ENCODE results near the gene MED14.

MED14 gene

DNA sequence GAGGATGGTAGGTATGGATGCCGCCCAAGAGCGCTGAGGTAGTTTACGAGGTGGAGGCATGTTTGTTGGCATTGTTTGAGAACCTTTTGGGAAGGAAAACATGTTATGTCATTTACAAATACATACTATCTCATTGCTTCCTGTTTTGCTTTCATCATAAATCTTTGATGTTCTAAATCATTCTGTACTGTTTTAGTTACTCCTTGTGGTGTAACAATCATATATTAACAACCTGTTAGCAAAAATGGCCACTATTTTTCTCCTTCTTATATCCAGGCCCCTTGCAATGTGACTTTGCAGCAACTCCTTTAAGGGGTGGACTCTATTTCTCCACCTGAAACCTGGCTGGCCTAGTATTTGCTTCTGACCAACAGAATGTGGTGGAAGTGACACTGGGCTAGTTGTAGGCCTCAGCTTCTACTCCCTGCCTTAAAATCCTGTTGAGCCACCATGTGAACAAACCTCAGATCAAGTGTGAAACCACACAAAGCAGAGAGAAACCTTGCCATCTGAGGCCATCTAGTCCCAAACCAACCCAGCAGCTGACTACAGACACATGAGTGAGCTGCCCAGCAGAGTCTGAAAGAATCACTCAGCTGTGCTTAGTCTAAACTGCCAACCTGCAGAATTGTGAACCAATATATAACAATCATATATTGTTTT, 72.1 kb downstream of the MED14 start:
- no peak for DNase-seq

DNA sequence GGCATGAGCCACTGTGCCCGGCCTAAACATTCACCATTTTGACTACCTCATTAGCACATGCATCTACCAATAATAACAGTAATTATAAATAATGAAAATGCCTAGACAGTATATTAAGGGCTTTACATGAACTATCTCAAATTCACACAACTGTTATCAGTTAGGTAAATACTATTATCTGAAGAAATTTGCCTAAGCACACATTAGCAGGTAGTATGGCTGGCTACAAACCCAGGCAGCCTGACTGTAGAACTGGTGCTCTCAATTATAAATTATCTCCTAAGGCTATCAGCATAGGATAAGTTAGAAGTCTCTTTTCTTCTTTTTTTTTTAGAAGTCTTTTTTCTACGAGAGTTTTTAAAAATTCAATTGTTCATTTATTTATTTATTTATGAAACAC, 73.9 kb downstream of the MED14 start:
- DNase-seq, result no peak

DNA sequence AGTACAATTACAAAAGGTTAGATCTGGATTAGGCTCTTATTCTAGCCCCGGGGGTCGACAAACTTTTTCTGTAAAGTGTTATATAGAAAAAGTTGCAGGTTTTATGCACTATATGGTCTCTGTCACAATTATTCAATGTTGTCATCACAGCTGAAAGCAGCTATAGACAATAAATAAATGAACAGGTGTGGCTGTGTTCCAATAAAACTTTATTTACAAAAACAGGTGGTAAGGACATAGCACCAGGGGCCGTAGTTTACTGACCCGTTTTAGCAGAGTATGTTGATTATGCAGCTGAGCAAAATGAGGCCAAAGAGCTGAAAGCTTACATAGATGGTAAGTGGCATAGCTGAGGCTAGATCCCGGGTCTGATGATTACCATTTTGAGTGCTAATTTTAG, 75.0 kb downstream of the MED14 start:
- DNase-seq, result no peak

DNA sequence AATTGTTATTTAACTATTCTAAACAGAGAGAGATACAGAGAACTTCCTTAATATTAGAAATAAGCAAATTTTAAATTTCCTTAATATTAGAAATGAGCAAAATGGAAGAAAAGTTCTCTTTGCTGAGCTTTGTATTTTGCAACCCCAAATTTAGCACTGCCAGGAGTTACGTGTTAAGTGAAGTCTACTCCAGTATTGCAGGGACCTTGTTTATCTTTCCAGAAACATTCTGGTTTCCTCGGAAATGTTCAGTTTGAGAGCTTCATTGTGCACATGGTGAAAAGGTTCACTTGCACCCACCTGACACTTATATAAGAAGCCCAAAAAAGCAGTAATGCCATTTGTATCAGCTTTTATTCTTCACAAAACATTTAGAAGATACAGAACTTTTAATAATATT, 81.8 kb downstream of the MED14 start:
- DNase-seq, result no peak

DNA sequence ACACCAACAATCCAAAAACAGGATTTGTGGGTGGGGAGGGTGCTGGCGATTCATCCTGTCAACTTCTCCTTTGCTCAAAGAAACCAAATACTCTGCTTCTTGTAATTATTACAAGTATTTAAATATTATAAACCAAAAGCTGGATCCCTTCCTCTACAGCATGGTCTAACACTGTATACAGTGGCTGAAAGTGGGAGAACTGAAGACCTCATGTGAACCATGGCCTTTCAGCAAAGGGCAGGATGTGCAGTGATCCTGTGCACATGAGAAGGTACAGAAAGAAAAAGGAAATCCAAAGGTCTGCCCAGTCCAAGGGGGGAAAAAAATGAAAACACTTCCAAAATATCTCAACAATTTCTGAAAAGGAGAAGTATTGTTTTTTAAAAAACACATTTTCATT, 82.7 kb downstream of the MED14 start:
- DNase-seq, result no peak

DNA sequence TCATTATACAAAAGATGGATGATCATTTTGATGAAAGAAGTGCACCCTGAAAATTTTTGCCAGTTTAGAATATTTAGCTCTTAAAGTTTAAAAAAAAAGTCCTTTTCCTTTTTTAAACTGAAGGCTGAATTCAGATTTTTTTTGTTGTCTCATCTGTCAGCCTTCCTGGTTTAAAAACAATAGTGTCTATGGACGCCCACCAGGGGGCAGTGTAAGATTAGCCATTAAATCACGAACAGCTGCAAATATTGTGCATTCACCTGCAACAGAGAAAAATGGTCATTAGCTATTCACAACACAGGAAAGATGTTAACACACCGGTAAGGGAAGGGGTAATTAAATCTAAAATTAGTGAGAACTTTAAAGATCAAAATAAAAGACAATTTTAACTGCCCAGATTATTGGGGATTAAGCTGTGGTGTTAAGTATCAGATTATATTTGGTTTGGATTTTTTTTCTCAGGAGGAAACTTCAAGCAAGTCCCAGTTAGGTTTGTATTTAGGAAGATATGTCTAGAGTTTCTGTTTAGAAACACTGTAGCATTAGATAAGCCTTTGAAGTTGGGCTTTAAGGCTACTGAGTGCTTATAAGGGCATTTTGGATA, 83.6 kb downstream of the MED14 start:
- DNase-seq, result no peak

DNA sequence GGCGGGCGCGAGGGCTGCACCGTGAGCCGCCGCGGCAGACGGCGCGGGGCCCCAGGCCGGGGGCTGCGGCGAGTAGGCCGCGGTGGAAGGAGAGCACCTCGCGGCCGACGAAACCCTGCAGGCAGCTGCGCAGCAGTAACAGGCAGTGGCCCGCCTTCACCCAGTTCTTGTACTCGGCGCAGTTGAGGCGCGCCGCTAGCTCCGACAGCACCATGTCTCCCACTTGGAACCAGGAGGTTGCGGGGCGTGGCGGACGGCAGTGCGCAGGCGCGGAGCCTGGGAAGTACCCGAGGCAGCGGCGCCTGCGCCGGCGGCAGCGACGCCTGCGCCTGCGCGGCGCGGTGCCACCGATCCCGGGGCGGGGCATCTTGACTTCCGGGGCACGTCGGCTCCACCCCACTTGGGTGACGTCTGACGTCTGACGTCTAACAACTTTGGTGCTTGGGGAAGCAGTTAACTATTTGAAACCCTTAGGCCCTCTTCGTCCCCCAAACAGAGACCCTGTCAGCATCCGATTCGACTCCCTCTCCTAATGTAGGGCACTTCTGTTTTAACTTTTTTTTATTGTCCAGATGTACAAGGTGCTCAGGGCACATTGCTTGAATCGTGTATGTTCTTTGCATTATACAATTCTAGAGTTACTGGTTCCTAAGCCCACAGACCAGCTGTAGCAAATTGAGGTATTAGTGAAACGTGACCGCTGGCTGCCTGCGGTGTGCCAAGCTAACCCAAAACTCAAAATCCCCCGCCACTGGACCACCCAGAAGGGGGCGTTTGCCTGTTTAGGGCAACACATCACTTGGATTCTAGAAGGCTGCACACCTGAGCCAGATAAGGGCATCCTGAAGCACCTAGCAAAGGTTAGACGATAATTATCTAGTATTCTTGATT, 87.8 kb downstream of the MED14 start, which contains the start of gene CXorf38:
Gene CXorf38, minus strand, starts transcription at position 255 of the 891 bp plus-strand sequence. Its CDS starts 41 bp downstream, at position 214.
- DNase-seq, result peak; percentile 20

DNA sequence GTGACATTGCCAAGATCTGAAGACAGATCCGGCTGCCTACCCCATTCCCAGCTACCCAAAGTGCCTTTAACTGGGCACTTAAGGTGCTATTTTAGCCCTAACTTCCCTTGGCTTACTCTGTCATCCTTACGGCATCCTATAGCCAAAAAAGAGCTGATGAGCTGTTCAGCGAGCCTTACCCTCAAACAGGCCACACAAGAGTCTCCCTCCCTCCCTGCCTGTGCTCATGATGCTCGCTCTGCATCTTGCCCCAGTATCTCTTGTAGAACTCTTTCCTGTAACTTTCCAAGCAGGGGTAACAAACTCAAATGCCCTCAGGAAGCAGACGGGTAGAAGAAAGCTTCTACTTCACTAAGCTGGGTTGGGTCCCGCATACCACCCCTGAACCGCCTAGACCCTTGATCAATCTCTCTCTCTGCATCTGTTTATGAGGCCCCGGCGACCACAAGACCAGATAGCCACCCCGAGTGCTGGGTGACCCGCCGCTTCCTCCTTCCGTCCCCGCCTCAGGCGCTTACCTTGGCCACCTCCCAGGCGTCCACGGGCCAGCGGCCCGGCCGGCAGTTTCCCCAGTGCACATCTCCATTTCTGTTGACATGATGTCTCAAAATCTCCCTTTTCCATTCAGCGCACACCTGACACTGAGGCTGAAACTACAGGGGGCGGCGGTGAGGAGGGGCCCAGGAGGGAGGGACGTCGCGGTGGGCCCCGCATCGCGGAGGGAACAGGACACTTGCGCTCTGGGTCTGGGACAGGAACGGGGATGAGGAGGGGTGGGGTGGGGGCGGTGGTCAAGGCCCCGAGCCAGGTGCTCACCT, 88.6 kb downstream of the MED14 start:
- DNase-seq, result no peak

DNA sequence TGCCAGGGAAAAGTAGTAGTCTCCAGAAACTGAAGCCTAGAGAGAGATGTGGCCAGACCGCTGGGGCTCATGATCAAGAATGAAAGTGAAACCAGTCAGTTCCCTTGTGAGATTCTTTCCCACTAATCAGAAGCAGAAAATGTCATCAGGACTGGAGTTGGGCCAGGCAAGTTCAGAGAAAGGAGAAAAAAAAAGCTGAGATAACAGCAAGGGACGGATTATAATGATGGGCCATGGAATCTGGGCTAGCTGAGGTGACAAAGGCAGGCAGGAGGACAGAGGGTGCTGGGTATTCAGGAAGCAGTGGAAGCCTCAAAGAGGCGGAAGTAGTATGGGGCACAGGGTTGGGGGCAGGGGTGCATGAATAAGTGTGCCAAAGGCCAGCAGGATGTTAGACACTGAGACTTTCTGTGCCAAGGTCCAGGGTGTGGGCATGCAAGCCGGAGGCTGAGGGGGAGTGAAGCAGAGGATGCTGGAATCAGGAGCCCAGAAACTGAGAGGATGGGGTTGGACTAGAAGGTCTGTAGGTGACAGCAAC, 90.5 kb downstream of the MED14 start:
- DNase-seq, result no peak

DNA sequence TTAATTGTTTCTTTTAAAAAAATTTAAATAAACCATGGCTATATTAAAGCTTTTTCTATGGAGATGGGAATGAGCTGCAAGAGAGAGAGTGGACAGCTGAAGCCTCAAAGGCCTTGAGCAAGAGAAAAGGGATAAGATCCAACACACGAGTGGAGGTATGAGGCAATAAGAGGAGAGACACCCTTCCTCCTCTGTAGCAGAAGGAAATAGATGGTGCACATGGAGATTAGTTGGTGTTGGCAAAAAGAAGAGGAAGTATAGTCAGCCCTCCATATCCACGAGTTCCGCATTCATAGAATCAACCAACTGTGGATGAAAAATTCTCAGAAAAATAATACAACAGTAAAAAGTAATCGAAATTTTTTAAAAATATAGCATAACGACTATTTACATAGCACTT, 91.2 kb downstream of the MED14 start:
- DNase-seq, result no peak

DNA sequence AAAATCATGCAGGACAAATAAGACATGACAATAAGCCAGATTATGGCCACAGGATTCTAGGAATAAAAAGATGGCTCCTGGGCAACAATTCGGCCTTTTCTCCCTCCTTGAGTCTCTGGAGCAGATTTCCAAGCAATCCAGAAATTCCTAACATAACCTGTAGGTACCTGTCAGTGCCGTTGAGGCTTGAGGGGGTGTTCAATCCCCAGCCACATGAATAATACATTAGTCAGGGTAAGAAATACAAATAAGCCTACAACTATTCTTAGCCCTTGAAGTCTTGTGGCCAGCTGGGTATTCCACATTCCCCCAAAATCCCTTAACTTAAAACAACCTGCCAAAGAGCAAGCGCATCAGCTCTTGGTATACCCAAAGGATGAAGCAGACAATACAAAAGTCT, 97.7 kb downstream of the MED14 start:
- no peak for DNase-seq

DNA sequence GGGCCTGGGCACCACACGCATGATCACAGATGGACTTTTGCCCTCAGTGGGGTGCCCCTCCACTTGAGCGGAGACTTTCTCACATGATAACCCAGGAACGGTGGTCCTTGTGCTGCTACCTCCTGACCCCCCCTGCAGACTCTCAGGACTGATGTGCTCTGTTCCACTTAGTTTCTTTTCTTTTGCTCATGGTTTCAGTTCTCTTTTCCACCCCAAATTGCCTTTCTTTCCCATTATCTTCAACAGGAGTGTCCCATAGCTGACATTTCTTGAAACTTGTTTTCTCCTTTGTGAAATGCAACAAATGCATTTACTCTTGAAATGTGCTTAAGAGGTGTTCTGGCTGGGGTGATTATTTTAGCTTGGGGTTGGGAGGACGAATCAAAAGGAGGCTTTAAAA, 103.1 kb downstream of the MED14 start:
- DNase-seq, result no peak

DNA sequence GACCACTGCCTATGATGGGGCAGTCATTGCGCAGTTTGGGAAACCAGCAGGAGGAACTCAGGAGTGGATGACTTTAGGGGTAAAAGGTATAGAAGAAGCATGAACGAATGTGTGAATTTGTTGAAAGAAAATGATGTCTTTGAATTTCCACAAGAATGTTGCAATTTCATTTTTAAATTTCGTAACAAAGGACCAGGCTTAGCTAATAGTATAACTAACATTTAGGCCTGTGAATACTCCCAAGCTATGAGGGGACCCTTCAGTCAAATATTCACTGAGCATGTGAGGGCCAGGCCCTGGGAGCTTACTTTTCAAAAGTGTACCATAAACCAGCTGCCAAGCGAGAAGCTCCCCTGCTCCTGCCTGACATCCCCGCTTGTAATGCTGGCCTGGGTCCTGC, 106.8 kb downstream of the MED14 start:
- DNase-seq, result no peak

DNA sequence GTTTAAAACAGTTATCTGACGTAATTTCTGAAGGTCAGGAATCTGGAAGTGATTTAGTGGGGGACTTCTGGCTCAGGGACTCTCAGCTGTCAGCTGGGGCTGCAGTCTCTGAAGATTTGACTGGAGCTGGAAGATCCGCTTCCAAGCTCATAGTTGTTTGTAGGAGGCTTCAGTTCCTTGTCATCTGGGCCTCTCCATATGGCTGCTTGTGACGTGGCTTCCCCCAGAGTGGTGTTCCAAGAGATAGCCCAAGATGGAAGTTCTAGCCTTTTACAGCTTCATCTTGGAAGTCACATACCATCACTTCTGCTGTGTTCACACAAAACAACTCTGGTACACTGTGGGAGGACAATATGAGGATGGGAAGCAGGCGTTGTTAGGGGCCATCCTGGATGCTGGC, 110.0 kb downstream of the MED14 start:
- no peak for DNase-seq

DNA sequence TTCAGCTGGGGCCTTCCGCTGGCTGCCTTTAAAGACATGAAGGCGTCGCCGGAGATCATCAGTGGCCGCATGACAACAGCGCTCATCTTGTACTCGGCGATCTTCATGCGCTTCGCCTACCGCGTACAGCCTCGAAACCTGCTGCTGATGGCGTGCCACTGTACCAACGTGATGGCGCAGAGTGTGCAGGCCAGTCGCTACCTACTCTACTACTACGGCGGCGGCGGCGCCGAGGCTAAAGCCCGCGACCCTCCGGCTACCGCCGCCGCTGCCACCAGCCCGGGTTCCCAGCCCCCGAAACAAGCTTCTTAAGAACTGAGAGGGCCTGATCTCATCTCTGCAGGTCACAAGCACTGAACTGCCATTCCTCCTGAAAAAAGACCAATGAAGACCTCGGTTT, 111.7 kb downstream of the MED14 start:
- no peak for DNase-seq

DNA sequence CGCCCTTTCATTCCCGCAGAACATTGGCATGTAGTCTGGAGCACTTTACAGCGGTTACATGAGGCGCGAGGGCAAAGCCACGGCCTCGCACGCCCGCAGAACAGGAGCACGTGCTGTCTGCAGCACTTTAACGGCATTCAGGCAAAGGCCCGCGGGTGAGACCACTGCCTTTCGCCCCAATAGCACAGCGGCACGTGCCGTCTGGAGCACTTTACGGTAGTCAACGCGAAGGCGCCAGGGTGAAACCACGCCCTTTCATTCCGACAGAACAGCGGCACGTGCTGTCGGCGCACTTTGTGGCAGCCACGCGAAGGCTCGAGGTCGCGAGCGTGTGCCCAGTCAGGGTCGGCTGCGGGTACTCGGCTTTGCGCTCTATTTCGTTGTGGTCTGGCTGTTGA, 112.2 kb downstream of the MED14 start, which contains the start of gene MPC1L:
Gene MPC1L, plus strand, starts transcription at position 290 of the 398 bp plus-strand sequence. CDS start 138 bp downstream, outside the sequence.
- DNase-seq, result no peak

DNA sequence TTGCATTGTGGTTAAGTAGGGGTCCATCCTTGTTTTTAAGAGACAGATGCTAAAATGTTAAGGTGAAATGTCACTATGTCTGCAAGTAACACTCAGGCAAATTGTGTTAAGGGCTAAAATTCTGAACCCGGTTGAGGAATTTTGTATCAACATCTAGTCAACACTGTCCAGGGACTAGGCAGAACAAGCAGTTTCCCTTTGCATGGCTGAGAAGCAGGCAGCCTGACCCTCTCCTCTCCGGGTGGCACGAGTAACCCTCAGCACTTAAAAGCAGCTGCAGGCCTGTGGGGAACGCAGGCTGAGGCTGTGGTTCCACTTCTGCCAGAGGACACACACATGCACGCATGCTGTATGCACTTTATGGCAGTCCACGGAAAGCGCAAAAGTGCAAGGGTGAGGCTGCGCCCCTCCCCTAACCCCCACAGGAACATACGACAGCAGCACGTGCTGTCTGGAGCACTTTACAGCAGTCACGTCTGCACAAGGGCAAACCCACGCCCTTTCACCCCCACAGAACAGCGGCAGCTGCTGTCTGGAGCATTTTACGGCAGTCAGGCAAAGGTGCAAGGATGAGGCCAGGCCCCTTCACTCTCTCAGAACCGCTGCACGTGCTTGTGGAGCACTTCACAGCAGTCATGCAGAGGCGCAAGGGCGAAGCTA, 112.7 kb downstream of the MED14 start:
- DNase-seq, result no peak

DNA sequence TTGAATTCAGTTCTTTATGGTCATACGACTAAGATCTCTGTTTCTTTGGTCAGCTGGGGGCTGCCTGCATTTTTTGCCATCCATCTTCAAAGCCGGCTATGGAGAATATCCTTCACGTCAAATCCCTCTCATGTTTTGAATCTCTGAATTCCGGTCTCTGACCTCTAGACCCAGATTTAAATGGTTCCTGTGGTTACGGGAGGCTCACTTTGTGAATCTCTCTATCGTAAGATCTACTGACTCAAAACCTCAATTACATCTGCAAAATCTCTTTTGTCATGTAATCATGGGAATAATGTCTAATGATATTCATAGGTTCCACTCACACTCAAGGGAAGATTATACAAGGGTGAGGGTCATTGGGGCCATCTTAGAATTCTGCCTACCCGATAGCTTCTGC, 117.8 kb downstream of the MED14 start:
- no peak for DNase-seq

DNA sequence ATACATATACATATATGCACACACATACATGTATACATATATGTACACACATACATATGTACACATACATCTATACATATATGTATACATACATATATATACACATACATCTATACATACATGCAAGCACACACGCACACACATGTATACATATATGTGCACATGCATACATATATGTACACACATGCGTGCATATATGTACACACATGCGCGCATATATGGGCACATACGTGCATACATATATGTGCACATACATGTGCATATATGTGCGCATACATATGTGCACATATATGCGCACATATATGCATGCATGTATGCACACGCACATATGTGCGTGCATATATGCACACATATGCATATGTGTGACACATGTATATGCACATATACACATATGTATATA, 119.4 kb downstream of the MED14 start:
- DNase-seq, result no peak

DNA sequence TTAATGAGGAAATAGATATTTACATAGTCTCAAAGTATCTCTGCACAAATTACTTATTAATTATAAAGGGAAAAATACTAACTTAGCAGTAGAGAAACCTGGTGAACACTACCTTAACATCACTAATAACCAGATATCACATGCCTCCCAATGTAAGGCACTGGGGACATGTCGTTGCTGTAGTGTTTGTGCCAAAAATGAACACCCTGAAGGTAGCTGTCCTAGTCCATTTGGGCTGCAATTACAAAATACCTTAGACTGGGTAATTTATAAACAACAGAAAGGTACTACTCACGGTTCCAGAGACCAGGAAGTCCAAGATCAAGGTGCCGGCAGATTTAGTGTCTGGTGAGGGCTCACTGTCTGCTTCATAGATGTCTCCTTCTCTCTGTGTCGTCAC, 122.8 kb downstream of the MED14 start:
- DNase-seq, result no peak

DNA sequence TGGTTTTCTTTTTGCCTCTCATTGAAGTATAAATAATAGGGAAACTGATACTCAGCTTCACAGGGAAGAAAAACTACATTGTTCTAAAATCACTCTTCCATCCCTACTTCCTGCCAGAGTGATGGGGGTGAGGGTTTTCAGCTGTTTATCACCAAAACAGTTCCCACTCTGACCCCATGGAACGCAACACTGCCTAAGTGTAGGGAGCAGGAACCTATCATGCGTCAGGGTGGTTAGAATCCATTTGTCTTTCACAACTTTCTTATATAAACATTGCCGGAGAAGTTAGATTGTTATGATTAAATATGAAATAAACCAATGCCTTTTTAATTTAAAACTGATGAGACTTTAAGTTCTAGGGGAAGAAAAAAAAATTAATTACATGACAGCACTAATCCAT, 128.0 kb downstream of the MED14 start:
- no peak for DNase-seq

DNA sequence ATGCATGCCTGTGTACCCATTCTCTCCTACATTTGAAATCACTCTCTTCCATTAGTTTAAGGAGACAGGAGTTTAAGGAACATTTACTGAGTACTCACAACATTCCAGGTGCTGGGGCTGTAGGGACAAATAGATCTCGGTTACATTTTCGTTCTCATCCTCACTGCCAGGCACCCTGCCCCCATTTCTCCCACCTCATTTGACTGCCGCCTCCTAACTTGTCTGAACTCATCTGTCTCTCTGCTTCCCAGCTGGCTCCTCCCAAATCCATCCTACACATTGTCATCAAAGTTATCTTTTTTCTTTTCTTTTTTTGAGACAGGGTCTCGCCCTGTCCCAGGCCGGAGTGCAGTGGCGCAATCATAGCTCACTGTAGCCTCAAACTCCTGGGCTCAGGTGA, 131.9 kb downstream of the MED14 start:
- DNase-seq, result no peak

All from NCI-H187 treated with DMSO at 0.1 percent for 48 hours (cell line).